OCI-LY3 (cell line): ENCODE measurements around the gene C5orf47.
A peak's percentile ranks its signal among the peaks of the same experiment; 100 is the strongest.

Experiments
- H2AFZ ChIP-seq: fragments of 200-600, 300-600 bp; shearing (Covaris generic); 2 replicates; pipeline ENCODE4 v1.6.0; 2014; ENCODE audit warnings: antibody characterized with exemption, low read depth, low read length
- H3K27ac ChIP-seq: fragments of 200-600, 300-600 bp; sonication (generic); 2 replicates; pipeline ENCODE4 v1.5.1; 2014; ENCODE audit warnings: mild to moderate bottlenecking, low read length, moderate library complexity, mixed read lengths
- H3K27me3 ChIP-seq: fragments of 200-600, 300-600 bp; sonication (generic); 2 replicates; pipeline ENCODE4 v1.6.1; 2014; ENCODE audit warnings: low read depth, low read length, mixed read lengths
- H3K36me3 ChIP-seq: fragments of 200-600, 300-600 bp; sonication (generic); replicated peaks from 2 replicates; pipeline ENCODE3; 2014; ENCODE audit warnings: low read depth, low read length, mixed read lengths
- H3K4me1 ChIP-seq: fragments of 300-600, 200-600 bp; sonication (generic); 2 replicates; pipeline ENCODE4 v1.6.1; 2014; ENCODE audit warnings: low read length, mixed read lengths
- H3K4me2 ChIP-seq: fragments of 200-600, 300-600 bp; sonication (generic); 2 replicates; pipeline ENCODE4 v1.6.1; 2014; ENCODE audit warnings: low read length, mixed read lengths
- H3K4me3 ChIP-seq: fragments of 300-600, 200-600 bp; sonication (generic); 2 replicates; pipeline ENCODE4 v1.5.1; 2014; ENCODE audit warnings: antibody characterized with exemption, mild to moderate bottlenecking, low read length, moderate library complexity
- H3K79me2 ChIP-seq: fragments of 300-600, 200-600 bp; shearing (Covaris generic); 2 replicates; pipeline ENCODE4 v1.6.1; 2014; ENCODE audit warnings: mild to moderate bottlenecking, low read length, mixed read lengths
- H3K9ac ChIP-seq: fragments of 300-600, 200-600 bp; shearing (Covaris generic); 2 replicates; pipeline ENCODE4 v1.6.0; 2014; ENCODE audit warnings: mild to moderate bottlenecking, low read length, moderate library complexity
- H3K9me3 ChIP-seq: fragments of 200-600, 300-600 bp; shearing (Covaris generic); 2 replicates; pipeline ENCODE4 v1.6.1; 2014; ENCODE audit warnings: low read length, mixed read lengths; ENCODE audit not compliant: insufficient read depth
- H4K20me1 ChIP-seq: fragments of 200-600, 300-600 bp; sonication (generic); 2 replicates; pipeline ENCODE4 v1.6.1; 2016; ENCODE audit warnings: low read length, mixed read lengths; ENCODE audit not compliant: insufficient read depth
- EZH2phosphoT487 ChIP-seq: fragments of 200-600 bp; shearing (Covaris generic); IDR thresholded peaks from 2 replicates; pipeline ENCODE4 v1.6.1; 2018; ENCODE audit warnings: antibody characterized with exemption, mixed run types, low read depth
- TF ChIP-seq, protein P1 (sequence below): fragments of 200-600, 300-600 bp; sonication (generic); IDR thresholded peaks from 2 replicates; pipeline ENCODE4 v1.5.1; 2014; ENCODE audit warnings: antibody characterized with exemption, low read length, low read depth

Gene C5orf47

DNA sequence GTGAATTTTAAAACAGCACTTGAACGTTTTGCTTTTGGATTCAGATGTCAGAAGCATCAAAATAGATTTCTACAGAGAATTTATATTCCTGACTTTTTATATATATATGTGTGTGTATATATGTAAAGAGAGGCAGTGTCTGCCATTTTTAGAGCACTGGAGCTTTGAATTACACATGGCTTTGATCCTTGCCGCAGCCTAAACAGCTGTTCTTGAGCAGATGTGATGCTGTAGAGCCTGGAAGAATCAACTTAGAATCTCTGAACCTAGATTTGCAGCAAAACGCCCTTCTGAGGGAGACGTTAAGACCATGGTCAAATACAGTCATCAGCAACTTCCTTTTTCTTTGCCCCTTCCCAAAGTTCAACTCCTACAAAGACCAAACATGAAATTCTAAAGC is 21.7 kb upstream of the C5orf47 start:
- H3K9ac ChIP-seq = no peak overlapping the region
- TF ChIP-seq, protein P1, sequence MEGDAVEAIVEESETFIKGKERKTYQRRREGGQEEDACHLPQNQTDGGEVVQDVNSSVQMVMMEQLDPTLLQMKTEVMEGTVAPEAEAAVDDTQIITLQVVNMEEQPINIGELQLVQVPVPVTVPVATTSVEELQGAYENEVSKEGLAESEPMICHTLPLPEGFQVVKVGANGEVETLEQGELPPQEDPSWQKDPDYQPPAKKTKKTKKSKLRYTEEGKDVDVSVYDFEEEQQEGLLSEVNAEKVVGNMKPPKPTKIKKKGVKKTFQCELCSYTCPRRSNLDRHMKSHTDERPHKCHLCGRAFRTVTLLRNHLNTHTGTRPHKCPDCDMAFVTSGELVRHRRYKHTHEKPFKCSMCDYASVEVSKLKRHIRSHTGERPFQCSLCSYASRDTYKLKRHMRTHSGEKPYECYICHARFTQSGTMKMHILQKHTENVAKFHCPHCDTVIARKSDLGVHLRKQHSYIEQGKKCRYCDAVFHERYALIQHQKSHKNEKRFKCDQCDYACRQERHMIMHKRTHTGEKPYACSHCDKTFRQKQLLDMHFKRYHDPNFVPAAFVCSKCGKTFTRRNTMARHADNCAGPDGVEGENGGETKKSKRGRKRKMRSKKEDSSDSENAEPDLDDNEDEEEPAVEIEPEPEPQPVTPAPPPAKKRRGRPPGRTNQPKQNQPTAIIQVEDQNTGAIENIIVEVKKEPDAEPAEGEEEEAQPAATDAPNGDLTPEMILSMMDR = no peak
- no peak for TF ChIP-seq EZH2phosphoT487
- no peak overlapping the region for H2AFZ ChIP-seq
- H3K4me1 ChIP-seq = peaks cover 8% of the 10 kb centered on the region; the same call in 1 of the 2 replicates
- H3K4me3 ChIP-seq = no peak overlapping the region
- H3K79me2 ChIP-seq = no peaks in the 10 kb centered on the region
- no peaks in the 10 kb centered on the region for H3K9me3 ChIP-seq
- H3K4me2 ChIP-seq = no peak overlapping the region
- no peaks in the 10 kb centered on the region for H3K27me3 ChIP-seq
- H3K27ac ChIP-seq = no peak overlapping the region
- H3K36me3 ChIP-seq = no peaks in the 10 kb centered on the region
- H4K20me1 ChIP-seq = no peaks in the 10 kb centered on the region

DNA sequence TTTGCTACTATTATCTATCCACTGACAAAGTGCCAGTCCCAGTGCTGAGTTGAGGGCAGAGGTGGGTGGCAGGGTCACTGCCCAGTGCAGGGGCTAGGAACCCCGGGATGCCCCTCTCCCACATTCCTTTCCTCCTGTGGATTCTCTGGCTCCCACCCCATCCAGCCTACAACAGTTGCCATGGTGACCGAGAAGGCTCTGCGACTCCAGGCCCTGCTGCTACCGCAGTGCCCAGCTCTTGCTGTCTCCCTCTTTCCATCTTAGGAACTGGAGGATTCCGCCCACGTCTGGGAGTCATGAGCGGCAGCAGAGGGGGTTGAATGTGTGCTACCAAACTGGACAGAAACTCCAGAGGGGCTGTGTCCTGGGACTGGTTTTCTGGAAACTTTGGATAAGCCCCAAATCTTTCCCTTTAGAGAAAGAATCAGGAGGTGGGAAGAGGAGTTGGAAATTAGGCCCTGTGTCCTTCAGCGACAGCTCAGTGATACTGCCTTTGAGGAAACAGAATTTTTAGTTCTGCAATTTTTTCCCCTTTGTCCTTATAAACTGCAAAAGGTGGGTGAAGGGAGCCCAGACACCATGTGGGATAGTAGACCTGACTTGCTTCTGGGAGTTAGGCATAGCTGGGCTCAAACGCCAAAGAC is 20.7 kb upstream of the C5orf47 start:
- Histone ChIP-seq H3K9me3 (no peaks in the 10 kb centered on the region), H3K4me3 (no peak overlapping the region), H3K79me2 (no peaks in the 10 kb centered on the region), H3K4me2 (no peak overlapping the region), H3K27ac (no peak overlapping the region), H3K4me1 (peaks cover 13% of the 10 kb centered on the region), H4K20me1 (no peaks in the 10 kb centered on the region), H3K27me3 (no peaks in the 10 kb centered on the region), H3K36me3 (no peaks in the 10 kb centered on the region), H2AFZ (no peak overlapping the region), H3K9ac (no peak overlapping the region)
- no peak for TF ChIP-seq EZH2phosphoT487
- TF ChIP-seq, protein P1 = no peak

DNA sequence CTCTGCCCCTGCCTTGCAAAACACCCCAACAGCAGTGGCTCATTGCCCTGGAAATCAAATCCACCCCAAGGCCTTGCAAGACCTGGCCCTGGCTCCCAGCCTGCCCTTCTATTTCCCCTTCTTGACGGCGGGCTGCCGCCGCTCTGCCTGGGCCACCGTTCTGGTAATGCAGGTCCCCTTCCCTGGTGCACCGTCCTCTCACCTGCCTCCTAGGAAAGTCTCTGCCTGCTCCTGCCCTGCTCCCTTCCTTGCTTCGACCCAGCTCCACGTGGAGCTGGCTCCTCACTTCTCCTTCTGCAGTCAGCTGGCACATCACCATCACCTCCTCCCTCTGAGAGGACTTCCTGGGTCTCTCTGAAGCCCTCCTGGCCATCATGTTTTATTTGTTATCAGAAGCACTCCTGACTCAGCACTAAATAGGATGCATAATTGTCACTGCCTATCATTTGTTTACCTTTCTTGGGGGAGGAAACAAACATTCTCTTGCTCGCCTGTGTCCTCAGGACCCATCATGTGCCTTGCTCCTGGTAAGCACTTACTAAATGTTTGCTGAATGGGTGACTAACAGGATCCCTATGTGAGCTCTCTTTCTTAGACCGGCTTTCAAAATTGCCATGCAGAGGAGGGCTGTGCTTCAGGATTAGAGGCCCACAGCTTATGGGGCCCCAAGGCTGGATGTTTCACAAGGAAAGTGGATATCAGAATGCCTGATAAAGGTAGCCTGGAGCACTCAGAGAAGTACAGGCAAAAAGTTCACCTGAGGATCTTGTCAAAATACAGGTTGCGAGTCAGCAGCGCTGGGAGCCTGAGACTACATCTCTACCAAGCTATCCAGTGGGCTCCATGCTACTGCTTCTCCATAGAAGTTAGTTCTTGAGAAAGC is 19.6 kb upstream of the C5orf47 start:
- TF ChIP-seq EZH2phosphoT487 = no peak
- TF ChIP-seq, protein P1 = no peak
- H3K79me2 ChIP-seq = no peaks in the 10 kb centered on the region
- no peaks in the 10 kb centered on the region for H4K20me1 ChIP-seq
- H3K9me3 ChIP-seq = no peaks in the 10 kb centered on the region
- H3K4me2 ChIP-seq = no peak overlapping the region
- no peak overlapping the region for H3K27ac ChIP-seq
- no peaks in the 10 kb centered on the region for H3K27me3 ChIP-seq
- H3K4me3 ChIP-seq = no peak overlapping the region
- H3K9ac ChIP-seq = no peak overlapping the region
- no peaks in the 10 kb centered on the region for H3K36me3 ChIP-seq
- no peak overlapping the region for H2AFZ ChIP-seq
- H3K4me1 ChIP-seq = peaks cover 18% of the 10 kb centered on the region

DNA sequence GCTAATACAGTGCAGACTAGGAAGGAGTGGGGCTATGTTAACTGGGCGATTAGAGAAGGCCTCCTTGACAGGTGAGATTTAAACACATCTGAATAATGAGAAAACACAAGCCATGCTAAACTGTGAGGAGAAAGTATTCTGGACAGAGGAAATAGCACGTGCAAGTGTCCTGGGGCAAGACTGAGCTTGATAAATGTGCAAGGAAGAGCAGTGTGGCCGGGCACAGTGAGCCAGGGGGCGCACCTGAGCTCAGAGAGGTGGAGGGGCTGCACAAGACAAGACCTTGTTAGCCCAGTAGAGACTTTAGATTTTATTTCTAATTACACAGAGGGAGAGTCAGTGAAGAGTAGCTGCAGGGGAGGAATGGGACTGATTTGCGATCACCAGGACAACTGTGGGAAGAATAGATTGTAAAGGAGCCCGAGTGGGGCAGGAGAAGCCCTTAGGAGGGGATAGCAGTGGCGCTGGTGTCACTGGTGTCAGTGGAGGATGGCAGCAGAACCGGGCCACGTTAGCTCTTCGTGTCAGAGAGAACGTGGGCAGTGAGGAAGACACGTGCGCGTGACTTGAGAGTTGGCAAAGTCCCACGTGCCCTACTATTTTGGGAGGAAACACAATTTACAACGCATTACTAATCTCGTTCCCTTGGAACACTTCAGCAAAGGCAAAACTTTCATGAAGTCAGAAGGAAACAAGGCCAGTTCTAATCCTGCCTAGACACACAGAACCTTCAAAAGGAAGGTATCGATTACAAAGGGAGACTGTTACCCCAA is 17.9 kb upstream of the C5orf47 start:
- no peak overlapping the region for H3K4me3 ChIP-seq
- no peak overlapping the region for H3K4me2 ChIP-seq
- peaks cover 15% of the 10 kb centered on the region for H3K4me1 ChIP-seq
- no peaks in the 10 kb centered on the region for H4K20me1 ChIP-seq
- no peaks in the 10 kb centered on the region for H3K36me3 ChIP-seq
- no peaks in the 10 kb centered on the region for H3K27me3 ChIP-seq
- no peak overlapping the region for H2AFZ ChIP-seq
- no peak overlapping the region for H3K27ac ChIP-seq
- H3K79me2 ChIP-seq = no peaks in the 10 kb centered on the region
- no peak overlapping the region for H3K9ac ChIP-seq
- H3K9me3 ChIP-seq = no peaks in the 10 kb centered on the region
- TF ChIP-seq EZH2phosphoT487 = no peak
- TF ChIP-seq, protein P1 = peak; percentile 36
